ENCODE results near the gene GPR137B.

GRCh38 chr1:236185687-236186086 lies 43.3 kb downstream of the GPR137B start:
- no peak for TF ChIP-seq POLR2A (IDR thresholded peaks at IDR 0.05)
- TF ChIP-seq CTCF (IDR thresholded peaks at IDR 0.05): no peak
